GM12878 (cell line): ENCODE data around the gene INVS. TPM values are rescaled to one million over a fixed set of nuclear protein-coding genes. Genes with fewer than 3 reads are reported as not detected.

Source experiments
- ATAC-seq: fragments of 200-7000 bp; cut with Tn5 transposase; 3 replicates; pipeline ENCODE4 v1.9.1; 2020; ENCODE audit warnings: mild to moderate bottlenecking, moderate library complexity
- BruUV-seq: library from RNA; stranded (reverse); fragments of 400-500 nt; replicated peaks from 2 replicates; lab custom pipeline; 2021; lab: Mats Ljungman, UMichigan
- CTCF ChIA-PET: fragments of 300-600 bp; sonication (Branson Sonifier 250); formaldehyde crosslinking; extraction: SDS; loops from one replicate; lab custom pipeline; 2021; ENCODE audit warnings: inconsistent platforms; lab: Yijun Ruan, JAX
- POLR2A ChIA-PET: fragments of 350-600 bp; formaldehyde crosslinking; extraction: SDS; loops from one replicate; lab custom pipeline; 2021; ENCODE audit warnings: inconsistent platforms; lab: Charles Lee
- RAD21 ChIA-PET: fragments of 300-600 bp; sonication (Branson Sonifier 250); formaldehyde crosslinking; loops from one replicate; lab custom pipeline; 2023; ENCODE audit warnings: antibody characterized with exemption; ENCODE audit not compliant: unreplicated experiment; lab: Charles Lee
- SMC1A ChIA-PET: fragments of 300-600 bp; sonication (Branson Sonifier 250); formaldehyde crosslinking; loops from one replicate; lab custom pipeline; 2023; ENCODE audit not compliant: unreplicated experiment, uncharacterized antibody; lab: Charles Lee
- DNase-seq: peaks from one replicate; pipeline ENCODE4 v3.0.0-alpha.2; 2011; ENCODE audit warnings: low read depth, low spot score
- FAIRE-seq: peaks from 3 replicates; lab custom pipeline; 2011; peaks lifted over from hg19 to GRCh38; lab: Jason Lieb, UNC
- H2AFZ ChIP-seq: 2 replicates; pipeline ENCODE4 v1.6.0; 2011; ENCODE audit warnings: low read depth, low read length, control low read depth; ENCODE audit not compliant: control insufficient read depth
- H3K27ac ChIP-seq: 2 replicates; pipeline ENCODE4 v1.5.1; 2011; ENCODE audit warnings: control low read depth; ENCODE audit not compliant: control insufficient read depth, insufficient read depth
- H3K27me3 ChIP-seq, 2 experiments: replicated peaks in 1 of 2; 2 replicates each; pipeline versions ENCODE4 v1.6.0 to v1.6.1; 2011; ENCODE audit warnings: low read length in 1 of 2; ENCODE audit not compliant: control insufficient read depth in 2 of 2, insufficient read depth in 2 of 2
- H3K36me3 ChIP-seq, 2 experiments: 2 replicates each; pipeline ENCODE4 v1.5.1; 2011; ENCODE audit warnings: low read length in 1 of 2; ENCODE audit not compliant: control insufficient read depth in 2 of 2, insufficient read depth in 2 of 2
- H3K4me1 ChIP-seq: 2 replicates; pipeline ENCODE4 v1.6.1; 2011; ENCODE audit warnings: mild to moderate bottlenecking, low read length, moderate library complexity, mixed read lengths; ENCODE audit not compliant: control insufficient read depth, insufficient read depth
- H3K4me2 ChIP-seq: 2 replicates; pipeline ENCODE4 v1.6.0; 2011; ENCODE audit warnings: control low read depth; ENCODE audit not compliant: control insufficient read depth, insufficient read depth
- H3K4me3 ChIP-seq: fragments of 200-600 bp; sonication (generic); 2 replicates; pipeline ENCODE4 v1.5.1; 2016
- H3K79me2 ChIP-seq: 2 replicates; pipeline ENCODE4 v1.6.0; 2011; ENCODE audit warnings: low read length; ENCODE audit not compliant: control insufficient read depth, insufficient read depth
- H3K9ac ChIP-seq: 2 replicates; pipeline ENCODE4 v1.8.0; 2011; ENCODE audit warnings: low read length, control low read depth, mixed read lengths; ENCODE audit not compliant: control insufficient read depth, insufficient read depth
- H3K9me3 ChIP-seq: replicated peaks from 3 replicates; pipeline ENCODE4 v1.5.1; 2011; ENCODE audit warnings: mild to moderate bottlenecking, low read length; ENCODE audit not compliant: control insufficient read depth, insufficient read depth
- H4K20me1 ChIP-seq: 2 replicates; pipeline ENCODE4 v1.6.0; 2011; ENCODE audit not compliant: control insufficient read depth, insufficient read depth
- GABPA ChIP-seq: IDR thresholded peaks from 2 replicates; pipeline ENCODE4 v1.6.1; 2014; ENCODE audit warnings: antibody characterized with exemption, low read depth, mild to moderate bottlenecking, inconsistent platforms
- JUND ChIP-seq: IDR thresholded peaks from 2 replicates; pipeline ENCODE4 v1.6.1; 2012; ENCODE audit warnings: low read depth, mild to moderate bottlenecking, low read length, improper control_type of control experiment, moderate library complexity
- KAT2A ChIP-seq: conservative IDR thresholded peaks from 2 replicates; pipeline ENCODE4 v1.6.1; 2011; ENCODE audit warnings: low read depth, low read length; ENCODE audit not compliant: control insufficient read depth
- NBN ChIP-seq: fragments of 450-650 bp; IDR thresholded peaks from 2 replicates; pipeline ENCODE4 v1.6.1; 2016
- PAX5 ChIP-seq: IDR thresholded peaks from 2 replicates; pipeline ENCODE4 v1.6.1; 2011; ENCODE audit warnings: low read depth, low read length, borderline replicate concordance
- RAD21 ChIP-seq: IDR thresholded peaks from 2 replicates; pipeline ENCODE4 v1.6.1; 2011; ENCODE audit warnings: mild to moderate bottlenecking, low read depth, low read length, moderate library complexity; ENCODE audit not compliant: insufficient read depth
- RUNX3 ChIP-seq: IDR thresholded peaks from 2 replicates; pipeline ENCODE4 v1.6.1; 2012; ENCODE audit warnings: low read length, inconsistent platforms
- SIX5 ChIP-seq: IDR thresholded peaks from 2 replicates; pipeline ENCODE4 v1.6.1; 2011; ENCODE audit warnings: mild to moderate bottlenecking, low read depth, low read length, moderate library complexity; ENCODE audit not compliant: severe bottlenecking
- SMAD5 ChIP-seq: IDR thresholded peaks from 2 replicates; pipeline ENCODE4 v1.6.1; 2016; ENCODE audit warnings: antibody characterized with exemption, low read depth
- SREBF1 ChIP-seq: IDR thresholded peaks from 2 replicates; pipeline ENCODE4 v1.6.1; 2012; ENCODE audit warnings: mild to moderate bottlenecking, low read length
- TAF1 ChIP-seq: IDR thresholded peaks from 2 replicates; pipeline ENCODE4 v1.6.1; 2011; ENCODE audit warnings: mild to moderate bottlenecking, low read depth, low read length, borderline replicate concordance
- ZNF622 ChIP-seq: fragments of 450-650 bp; IDR thresholded peaks from 2 replicates; pipeline ENCODE4 v1.6.1; 2017; ENCODE audit warnings: mild to moderate bottlenecking, inconsistent platforms
- ZZZ3 ChIP-seq: IDR thresholded peaks from 2 replicates; pipeline ENCODE4 v1.6.1; 2011; ENCODE audit warnings: low read depth; ENCODE audit not compliant: control insufficient read depth, insufficient read length
- WGBS: methylation state at CpG from one replicate; pipeline ENCODE4 v1.1.6; 2016; ENCODE audit warnings: low lambda C conversion rate; ENCODE audit not compliant: insufficient replicate concordance, insufficient coverage; ENCODE audit errors: missing lambda C conversion rate; 5-methylcytosine and 5-hydroxymethylcytosine counted together
- in situ Hi-C: fragments of 300-500 bp; cut with MboI; formaldehyde crosslinking; loops from 9 replicates; pipeline ENCODE4 v1.14.3; 2018; ENCODE audit warnings: mixed read lengths
- intact Hi-C: fragments of 100-400 bp; cut with micrococcal nuclease; formaldehyde crosslinking; loops from one replicate; pipeline ENCODE4 v1.14.2; 2022; ENCODE audit not compliant: unreplicated experiment
- polyA plus RNA-seq, 11 experiments: library from polyadenylated mRNA; depleted of rRNA in 4 of 11; unstranded in 6 of 11; stranded (reverse) in 5 of 11; fragments of >200 nt; fragmentation: Nextera tagmentation in 4 of 11; fragmentation: Illumina TruSeq in 1 of 11; extraction: Ambion mirVana in 4 of 11; extraction: Trizol in 1 of 11; gene quantifications; 1 replicate in 1 of 11; 2 replicates in 10 of 11; pipeline versions ENCODE4 v1.2.1 to v1.2.3, GENCODE V29; 2011 to 2016; ENCODE audit warnings: inconsistent platforms in 2 of 11, missing spikeins in 2 of 11, low read depth in 1 of 11
- total RNA-seq, 4 experiments: library from RNA; depleted of rRNA in 3 of 4; stranded (reverse); fragments of >200 nt in 3 of 4; fragmentation: Illumina TruSeq in 1 of 4; extraction: Trizol in 1 of 4; gene quantifications; 2 replicates each; pipeline versions ENCODE4 v1.2.1 to v1.2.3, GENCODE V29; 2013 to 2021
- TF ChIP-seq, protein P1 (sequence below): fragments of 450-650 bp; IDR thresholded peaks from 2 replicates; pipeline ENCODE4 v1.6.1; 2016; ENCODE audit warnings: mild to moderate bottlenecking
- TF ChIP-seq, protein P2 (sequence below): fragments of 450-650 bp; formaldehyde crosslinking; IDR thresholded peaks from 2 replicates; pipeline ENCODE4 v1.5.0; 2022; ENCODE audit warnings: mild to moderate bottlenecking, missing genetic modification characterization
- TF ChIP-seq, protein P3 (sequence below): fragments of 150-350 bp; IDR thresholded peaks from 2 replicates; pipeline ENCODE4 v1.6.1; 2016; ENCODE audit warnings: low read depth, low read length

The INVS gene
- total and polyA plus RNA-seq, 10 of the 15 experiments (the other 5 are each of a cell fraction or from before 2014, with no cell fraction given): 0.93 to 20.8 (median 13.2) TPM

DNA sequence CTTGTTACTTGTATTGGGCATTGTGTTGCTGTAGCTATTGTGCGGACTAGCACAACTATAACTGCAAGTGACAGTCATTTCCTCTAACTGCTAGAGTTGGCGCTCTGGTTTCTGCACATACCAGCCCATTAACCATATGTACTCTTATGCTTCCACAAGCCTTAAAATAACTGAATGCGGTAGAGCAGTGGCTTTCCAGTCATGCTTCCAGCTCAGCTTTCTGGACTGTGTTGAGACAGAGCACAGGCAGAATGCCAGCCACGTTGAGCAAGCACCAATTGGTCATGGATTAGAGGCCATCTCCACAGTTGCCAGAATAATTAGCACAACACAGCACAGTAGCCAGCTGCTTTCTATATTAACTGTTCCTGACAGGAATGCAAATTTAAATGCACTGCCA is 12.2 kb downstream of the INVS start:
- in situ Hi-C loops: no loop called here
- no peaks in the 10 kb centered on the region for H3K4me1 ChIP-seq
- POLR2A ChIA-PET: no interaction called here
- SMC1A ChIA-PET: interaction anchor here (1.1 to 1.3 kb wide), 3 partner anchors 17 to 94 kb away, joined by 3 to 4 read pairs (median 4); no protein-coding TSS in a partner anchor
- H2AFZ ChIP-seq: no peak overlapping the region
- no peak overlapping the region for H3K4me3 ChIP-seq
- 98% methylated on average over 4 of the region's 4 CpGs for WGBS
- no peak overlapping the region for H3K27ac ChIP-seq
- peaks cover 0 to 2% of the 10 kb centered on the region in 2 experiments; a peak in 1 of 4 replicates for H3K36me3 ChIP-seq
- H3K9me3 ChIP-seq: no peaks in the 10 kb centered on the region
- no peak overlapping the region for H3K9ac ChIP-seq
- FAIRE-seq: no peak
- CTCF ChIA-PET: interaction anchor here (0.6 kb wide), 1 partner anchor 1748 kb away, joined by 3 read pairs; no protein-coding TSS in a partner anchor
- no peak for TF ChIP-seq ZNF622
- TF ChIP-seq ZZZ3: no peak
- no peak for TF ChIP-seq JUND
- TF ChIP-seq RUNX3: no peak
- TF ChIP-seq, protein P1, sequence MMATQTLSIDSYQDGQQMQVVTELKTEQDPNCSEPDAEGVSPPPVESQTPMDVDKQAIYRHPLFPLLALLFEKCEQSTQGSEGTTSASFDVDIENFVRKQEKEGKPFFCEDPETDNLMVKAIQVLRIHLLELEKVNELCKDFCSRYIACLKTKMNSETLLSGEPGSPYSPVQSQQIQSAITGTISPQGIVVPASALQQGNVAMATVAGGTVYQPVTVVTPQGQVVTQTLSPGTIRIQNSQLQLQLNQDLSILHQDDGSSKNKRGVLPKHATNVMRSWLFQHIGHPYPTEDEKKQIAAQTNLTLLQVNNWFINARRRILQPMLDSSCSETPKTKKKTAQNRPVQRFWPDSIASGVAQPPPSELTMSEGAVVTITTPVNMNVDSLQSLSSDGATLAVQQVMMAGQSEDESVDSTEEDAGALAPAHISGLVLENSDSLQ: no peak
- no peak for TF ChIP-seq SREBF1
- TF ChIP-seq, protein P2, sequence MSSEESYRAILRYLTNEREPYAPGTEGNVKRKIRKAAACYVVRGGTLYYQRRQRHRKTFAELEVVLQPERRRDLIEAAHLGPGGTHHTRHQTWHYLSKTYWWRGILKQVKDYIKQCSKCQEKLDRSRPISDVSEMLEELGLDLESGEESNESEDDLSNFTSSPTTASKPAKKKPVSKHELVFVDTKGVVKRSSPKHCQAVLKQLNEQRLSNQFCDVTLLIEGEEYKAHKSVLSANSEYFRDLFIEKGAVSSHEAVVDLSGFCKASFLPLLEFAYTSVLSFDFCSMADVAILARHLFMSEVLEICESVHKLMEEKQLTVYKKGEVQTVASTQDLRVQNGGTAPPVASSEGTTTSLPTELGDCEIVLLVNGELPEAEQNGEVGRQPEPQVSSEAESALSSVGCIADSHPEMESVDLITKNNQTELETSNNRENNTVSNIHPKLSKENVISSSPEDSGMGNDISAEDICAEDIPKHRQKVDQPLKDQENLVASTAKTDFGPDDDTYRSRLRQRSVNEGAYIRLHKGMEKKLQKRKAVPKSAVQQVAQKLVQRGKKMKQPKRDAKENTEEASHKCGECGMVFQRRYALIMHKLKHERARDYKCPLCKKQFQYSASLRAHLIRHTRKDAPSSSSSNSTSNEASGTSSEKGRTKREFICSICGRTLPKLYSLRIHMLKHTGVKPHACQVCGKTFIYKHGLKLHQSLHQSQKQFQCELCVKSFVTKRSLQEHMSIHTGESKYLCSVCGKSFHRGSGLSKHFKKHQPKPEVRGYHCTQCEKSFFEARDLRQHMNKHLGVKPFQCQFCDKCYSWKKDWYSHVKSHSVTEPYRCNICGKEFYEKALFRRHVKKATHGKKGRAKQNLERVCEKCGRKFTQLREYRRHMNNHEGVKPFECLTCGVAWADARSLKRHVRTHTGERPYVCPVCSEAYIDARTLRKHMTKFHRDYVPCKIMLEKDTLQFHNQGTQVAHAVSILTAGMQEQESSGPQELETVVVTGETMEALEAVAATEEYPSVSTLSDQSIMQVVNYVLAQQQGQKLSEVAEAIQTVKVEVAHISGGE (CRISPR knock-in tag): no peak
- TF ChIP-seq SMAD5: no peak
- TF ChIP-seq SIX5: no peak
- TF ChIP-seq, protein P3, sequence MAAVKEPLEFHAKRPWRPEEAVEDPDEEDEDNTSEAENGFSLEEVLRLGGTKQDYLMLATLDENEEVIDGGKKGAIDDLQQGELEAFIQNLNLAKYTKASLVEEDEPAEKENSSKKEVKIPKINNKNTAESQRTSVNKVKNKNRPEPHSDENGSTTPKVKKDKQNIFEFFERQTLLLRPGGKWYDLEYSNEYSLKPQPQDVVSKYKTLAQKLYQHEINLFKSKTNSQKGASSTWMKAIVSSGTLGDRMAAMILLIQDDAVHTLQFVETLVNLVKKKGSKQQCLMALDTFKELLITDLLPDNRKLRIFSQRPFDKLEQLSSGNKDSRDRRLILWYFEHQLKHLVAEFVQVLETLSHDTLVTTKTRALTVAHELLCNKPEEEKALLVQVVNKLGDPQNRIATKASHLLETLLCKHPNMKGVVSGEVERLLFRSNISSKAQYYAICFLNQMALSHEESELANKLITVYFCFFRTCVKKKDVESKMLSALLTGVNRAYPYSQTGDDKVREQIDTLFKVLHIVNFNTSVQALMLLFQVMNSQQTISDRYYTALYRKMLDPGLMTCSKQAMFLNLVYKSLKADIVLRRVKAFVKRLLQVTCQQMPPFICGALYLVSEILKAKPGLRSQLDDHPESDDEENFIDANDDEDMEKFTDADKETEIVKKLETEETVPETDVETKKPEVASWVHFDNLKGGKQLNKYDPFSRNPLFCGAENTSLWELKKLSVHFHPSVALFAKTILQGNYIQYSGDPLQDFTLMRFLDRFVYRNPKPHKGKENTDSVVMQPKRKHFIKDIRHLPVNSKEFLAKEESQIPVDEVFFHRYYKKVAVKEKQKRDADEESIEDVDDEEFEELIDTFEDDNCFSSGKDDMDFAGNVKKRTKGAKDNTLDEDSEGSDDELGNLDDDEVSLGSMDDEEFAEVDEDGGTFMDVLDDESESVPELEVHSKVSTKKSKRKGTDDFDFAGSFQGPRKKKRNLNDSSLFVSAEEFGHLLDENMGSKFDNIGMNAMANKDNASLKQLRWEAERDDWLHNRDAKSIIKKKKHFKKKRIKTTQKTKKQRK: no peak
- TF ChIP-seq NBN: no peak
- no peak for TF ChIP-seq RAD21
- no peak for TF ChIP-seq GABPA
- no peak for TF ChIP-seq PAX5
- TF ChIP-seq TAF1: no peak
- no peak for TF ChIP-seq KAT2A
- TF ChIP-seq, all 136 proteins: peak for 0
- Histone ChIP-seq H3K27me3 (no peaks in the 10 kb centered on the region), H4K20me1 (no peaks in the 10 kb centered on the region), H3K4me2 (no peak overlapping the region), H3K79me2 (no peaks in the 10 kb centered on the region; the same call in 1 of the 2 replicates)
- no peak for DNase-seq
- no TSS peak for BruUV-seq
- intact Hi-C loops: no loop called here
- no peak for ATAC-seq
- RAD21 ChIA-PET: no interaction called here
